GM12878 (cell line): Measurements from ENCODE around the gene NODAL. TPM values are rescaled to one million over a fixed set of nuclear protein-coding genes. Genes with fewer than 3 reads are reported as not detected.

Source experiments
- BCL11A ChIP-seq: IDR thresholded peaks from 2 replicates; pipeline ENCODE4 v1.6.1; 2011; ENCODE audit warnings: low read depth, low read length
- CHD4 ChIP-seq: fragments of 200-600 bp; sonication (generic); IDR thresholded peaks from 2 replicates; pipeline ENCODE4 v1.6.1; 2016; ENCODE audit warnings: mild to moderate bottlenecking
- E4F1 ChIP-seq: fragments of 450-650 bp; IDR thresholded peaks from 2 replicates; pipeline ENCODE4 v1.6.1; 2018; ENCODE audit warnings: borderline replicate concordance, mild to moderate bottlenecking; ENCODE audit not compliant: partially characterized antibody
- ELK1 ChIP-seq: IDR thresholded peaks from 2 replicates; pipeline ENCODE4 v1.6.1; 2012; ENCODE audit warnings: low read depth, low read length, improper control_type of control experiment
- HDGF ChIP-seq: fragments of 450-650 bp; IDR thresholded peaks from 2 replicates; pipeline ENCODE4 v1.6.1; 2016; ENCODE audit warnings: antibody characterized with exemption
- HSF1 ChIP-seq: fragments of 150-350 bp; IDR thresholded peaks from 2 replicates; pipeline ENCODE4 v1.6.1; 2014; ENCODE audit warnings: mild to moderate bottlenecking, low read depth, low read length
- IKZF2 ChIP-seq, 2 experiments: fragments of 450-650 bp; IDR thresholded peaks; 2 replicates each; pipeline ENCODE4 v1.6.1; 2017; ENCODE audit warnings: mild to moderate bottlenecking in 2 of 2, moderate library complexity in 2 of 2
- KDM1A ChIP-seq: fragments of 200-600 bp; sonication (generic); IDR thresholded peaks from 2 replicates; pipeline ENCODE4 v1.6.1; 2016; ENCODE audit warnings: borderline replicate concordance
- LARP7 ChIP-seq: fragments of 450-650 bp; IDR thresholded peaks from 2 replicates; pipeline ENCODE4 v1.6.1; 2017; ENCODE audit warnings: mild to moderate bottlenecking
- NR2C2 ChIP-seq: IDR thresholded peaks from 2 replicates; pipeline ENCODE4 v1.6.1; 2011; ENCODE audit warnings: borderline replicate concordance, low read depth; ENCODE audit not compliant: control insufficient read depth, insufficient read length
- PAX8 ChIP-seq: fragments of 450-650 bp; IDR thresholded peaks from 2 replicates; pipeline ENCODE4 v1.6.1; 2017; ENCODE audit warnings: mild to moderate bottlenecking, moderate library complexity
- PML ChIP-seq: IDR thresholded peaks from 2 replicates; pipeline ENCODE4 v1.6.1; 2012; ENCODE audit warnings: low read length, inconsistent platforms
- POLR2A ChIP-seq: IDR thresholded peaks from 2 replicates; pipeline ENCODE4 v1.6.1; 2011; ENCODE audit warnings: low read depth, mild to moderate bottlenecking, low read length
- PRDM15 ChIP-seq: fragments of 450-650 bp; formaldehyde crosslinking; IDR thresholded peaks from 2 replicates; pipeline ENCODE4 v1.4.0; 2020; ENCODE audit warnings: mild to moderate bottlenecking, moderate library complexity
- SUPT20H ChIP-seq: IDR thresholded peaks from 2 replicates; pipeline ENCODE4 v1.6.1; 2011; ENCODE audit warnings: low read depth, mild to moderate bottlenecking, low read length, moderate library complexity, borderline replicate concordance; ENCODE audit not compliant: control insufficient read depth
- TARDBP ChIP-seq: IDR thresholded peaks from 2 replicates; pipeline ENCODE4 v1.6.1; 2016; ENCODE audit warnings: borderline replicate concordance
- ZBTB40 ChIP-seq: fragments of 450-650 bp; IDR thresholded peaks from 2 replicates; pipeline ENCODE4 v1.6.1; 2016; ENCODE audit warnings: mild to moderate bottlenecking, moderate library complexity, borderline replicate concordance
- ZSCAN29 ChIP-seq: fragments of 450-650 bp; IDR thresholded peaks from 2 replicates; pipeline ENCODE4 v1.6.1; 2017; ENCODE audit warnings: mild to moderate bottlenecking, moderate library complexity
- polyA plus RNA-seq, 11 experiments: library from polyadenylated mRNA; depleted of rRNA in 4 of 11; unstranded in 6 of 11; stranded (reverse) in 5 of 11; fragments of >200 nt; fragmentation: Nextera tagmentation in 4 of 11; fragmentation: Illumina TruSeq in 1 of 11; extraction: Ambion mirVana in 4 of 11; extraction: Trizol in 1 of 11; gene quantifications; 1 replicate in 1 of 11; 2 replicates in 10 of 11; pipeline versions ENCODE4 v1.2.1 to v1.2.3, GENCODE V29; 2011 to 2016; ENCODE audit warnings: inconsistent platforms in 2 of 11, missing spikeins in 2 of 11, low read depth in 1 of 11
- total RNA-seq, 4 experiments: library from RNA; depleted of rRNA in 3 of 4; stranded (reverse); fragments of >200 nt in 3 of 4; fragmentation: Illumina TruSeq in 1 of 4; extraction: Trizol in 1 of 4; gene quantifications; 2 replicates each; pipeline versions ENCODE4 v1.2.1 to v1.2.3, GENCODE V29; 2013 to 2021

NODAL gene
- total and polyA plus RNA-seq, 10 of the 15 experiments (the other 5 are each of a cell fraction or from before 2014, with no cell fraction given), result not detected

- no peak for TF ChIP-seq PML
- no peak for TF ChIP-seq NR2C2
- TF ChIP-seq POLR2A, result no peak
- TF ChIP-seq PAX8, result no peak
- no peak for TF ChIP-seq SUPT20H
- peak; percentile 92 to 95 for TF ChIP-seq IKZF2 (IDR thresholded peaks at IDR 0.05)
- no peak for TF ChIP-seq KDM1A
- TF ChIP-seq PRDM15 (CRISPR knock-in tag), result no peak
- no peak for TF ChIP-seq HSF1
- TF ChIP-seq E4F1, result no peak
- TF ChIP-seq ZSCAN29, result no peak
- TF ChIP-seq BCL11A, result peak; percentile 73; the same call in 1 of the 2 replicates
- TF ChIP-seq LARP7, result no peak
- TF ChIP-seq HDGF, result no peak
- TF ChIP-seq ELK1, result no peak
- no peak for TF ChIP-seq CHD4
- TF ChIP-seq TARDBP, result no peak
- TF ChIP-seq ZBTB40, result no peak
Measured at GRCh38 chr10:70477661-70478162, 36.2 kb upstream of the NODAL start (continued).
